Fibroblast of mammary gland (primary cell): Measurements from ENCODE around the gene ILK.
A peak's percentile ranks its signal among the peaks of the same experiment; 100 is the strongest.

ENCODE experiments used
- DNase-seq: peaks from one replicate; pipeline ENCODE4 v3.0.0-alpha.2; 2010; ENCODE audit warnings: low read depth
- H3K4me3 ChIP-seq: 2 replicates; pipeline ENCODE4 v1.5.1; 2011; ENCODE audit warnings: low read depth, mild to moderate bottlenecking, low read length, moderate library complexity; ENCODE audit not compliant: control insufficient read depth
- TF ChIP-seq, protein P1 (sequence below): conservative IDR thresholded peaks from 2 replicates; pipeline ENCODE4 v1.5.1; 2011; ENCODE audit warnings: low read depth, low read length, inconsistent platforms; ENCODE audit not compliant: control insufficient read depth, insufficient read depth

The ILK gene

DNA sequence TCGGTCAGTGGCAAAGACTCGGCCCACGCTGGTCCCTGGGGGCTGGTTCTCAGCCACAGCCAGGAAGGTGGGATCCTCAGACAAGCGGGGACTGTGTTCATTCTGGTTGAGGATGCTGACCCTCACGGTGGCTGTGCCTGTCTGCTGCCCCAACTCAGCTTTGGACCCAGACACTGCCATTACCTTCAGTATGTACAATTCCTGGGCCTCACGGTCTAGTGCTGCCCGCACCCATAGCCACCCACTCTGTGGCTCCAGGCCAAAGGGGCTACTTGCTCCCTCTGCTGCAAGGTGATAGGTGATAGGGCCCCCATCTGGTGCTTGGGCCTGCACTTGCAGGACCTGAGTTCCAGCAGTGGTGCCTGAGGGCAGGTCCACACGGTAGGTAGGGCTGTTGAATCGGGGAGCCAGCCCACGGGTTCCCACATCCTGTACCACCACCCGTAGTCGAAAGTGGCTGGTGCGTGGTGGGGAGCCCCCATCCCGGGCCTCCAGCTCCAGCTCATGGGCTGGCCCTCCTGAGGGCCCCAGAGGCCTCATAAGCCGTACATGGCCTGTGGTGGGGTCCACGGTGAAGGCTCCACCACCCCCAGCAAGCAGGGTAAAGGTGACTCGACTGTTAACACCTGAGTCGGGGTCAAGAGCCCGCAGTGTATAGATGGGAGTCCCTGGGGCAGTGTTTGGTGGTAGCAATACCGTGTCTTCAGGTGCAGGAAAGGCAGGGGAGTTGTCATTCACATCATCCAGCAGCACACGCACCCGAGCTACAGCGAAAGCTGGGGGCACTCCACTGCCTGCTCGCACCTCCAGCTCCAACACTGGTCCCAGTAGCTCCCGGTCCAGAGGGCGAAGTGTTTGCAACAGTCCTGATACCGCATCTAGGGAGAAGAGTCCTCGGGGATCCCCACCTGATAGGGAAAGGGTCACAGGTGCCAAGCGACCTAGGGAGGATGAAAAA, 28.8 kb downstream of the ILK start:
- no peak for DNase-seq
- TF ChIP-seq, protein P1, sequence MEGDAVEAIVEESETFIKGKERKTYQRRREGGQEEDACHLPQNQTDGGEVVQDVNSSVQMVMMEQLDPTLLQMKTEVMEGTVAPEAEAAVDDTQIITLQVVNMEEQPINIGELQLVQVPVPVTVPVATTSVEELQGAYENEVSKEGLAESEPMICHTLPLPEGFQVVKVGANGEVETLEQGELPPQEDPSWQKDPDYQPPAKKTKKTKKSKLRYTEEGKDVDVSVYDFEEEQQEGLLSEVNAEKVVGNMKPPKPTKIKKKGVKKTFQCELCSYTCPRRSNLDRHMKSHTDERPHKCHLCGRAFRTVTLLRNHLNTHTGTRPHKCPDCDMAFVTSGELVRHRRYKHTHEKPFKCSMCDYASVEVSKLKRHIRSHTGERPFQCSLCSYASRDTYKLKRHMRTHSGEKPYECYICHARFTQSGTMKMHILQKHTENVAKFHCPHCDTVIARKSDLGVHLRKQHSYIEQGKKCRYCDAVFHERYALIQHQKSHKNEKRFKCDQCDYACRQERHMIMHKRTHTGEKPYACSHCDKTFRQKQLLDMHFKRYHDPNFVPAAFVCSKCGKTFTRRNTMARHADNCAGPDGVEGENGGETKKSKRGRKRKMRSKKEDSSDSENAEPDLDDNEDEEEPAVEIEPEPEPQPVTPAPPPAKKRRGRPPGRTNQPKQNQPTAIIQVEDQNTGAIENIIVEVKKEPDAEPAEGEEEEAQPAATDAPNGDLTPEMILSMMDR, result no peak
- no peak overlapping the region for H3K4me3 ChIP-seq

DNA sequence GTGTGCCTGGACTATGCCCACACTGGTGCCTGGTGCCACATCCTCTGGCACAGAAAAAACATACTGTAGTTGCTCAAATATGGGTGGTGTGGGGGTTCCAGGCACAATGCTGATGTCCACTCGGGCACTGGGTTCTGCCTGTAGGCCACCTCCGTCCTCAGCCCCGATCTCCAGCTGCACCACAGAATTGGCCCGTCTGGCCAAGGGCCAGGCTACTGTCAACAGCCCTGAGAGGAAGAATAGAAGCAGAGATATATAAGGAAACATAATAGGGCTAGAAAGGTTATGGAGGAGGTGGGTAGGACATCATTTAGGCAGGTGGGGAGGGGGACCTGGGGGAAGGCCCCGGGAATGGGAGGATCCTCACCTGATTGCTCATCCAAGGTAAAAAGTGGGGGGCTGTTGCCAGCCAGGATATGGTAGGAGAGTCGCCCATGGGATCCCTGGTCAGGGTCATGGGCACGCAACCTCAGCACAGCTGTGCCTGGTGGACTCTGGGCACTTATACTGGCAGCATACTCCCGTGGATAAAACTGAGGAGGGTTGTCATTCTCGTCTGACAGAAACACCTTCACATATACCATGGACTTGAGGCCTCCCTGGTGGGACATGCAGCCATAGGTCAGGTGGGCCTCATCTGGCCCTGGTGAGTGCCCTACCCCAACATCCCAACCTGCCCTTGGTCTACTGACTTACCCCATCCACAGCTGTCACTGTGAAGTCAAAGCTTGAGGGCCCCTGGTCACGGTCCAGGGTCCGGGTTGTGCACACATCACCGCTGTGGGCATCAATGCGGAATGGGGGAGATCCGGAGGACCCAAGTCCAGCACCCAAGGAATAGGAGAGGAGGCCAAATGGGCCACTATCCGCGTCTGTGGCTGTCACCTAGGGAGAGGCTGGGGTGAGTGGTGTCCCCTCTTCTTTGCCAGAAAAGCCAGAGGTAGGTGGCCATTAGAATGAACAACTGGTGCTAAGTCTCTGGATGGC, 30.1 kb downstream of the ILK start:
- no peak for DNase-seq
- no peak overlapping the region for H3K4me3 ChIP-seq
- TF ChIP-seq, protein P1, result no peak

DNA sequence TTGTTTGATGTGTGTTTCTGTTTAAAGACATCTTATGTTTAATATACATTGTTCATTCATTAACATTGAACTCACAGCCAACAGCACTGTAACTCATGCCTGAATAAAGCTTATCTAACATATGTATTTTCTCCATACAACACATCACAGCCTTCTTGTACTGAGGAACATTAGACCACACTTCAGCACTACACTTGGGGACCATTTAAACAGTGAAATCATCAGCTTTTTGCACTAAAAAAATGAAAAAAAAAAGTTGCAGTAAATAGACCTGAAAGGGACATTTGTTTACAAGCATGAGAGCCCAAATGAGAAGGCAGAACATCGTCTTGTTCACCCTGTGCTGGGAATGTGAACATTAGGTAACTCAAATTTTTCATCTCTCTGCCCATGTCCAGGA, 31.0 kb downstream of the ILK start:
- TF ChIP-seq, protein P1, result no peak
- no peak for DNase-seq
- no peak overlapping the region for H3K4me3 ChIP-seq

DNA sequence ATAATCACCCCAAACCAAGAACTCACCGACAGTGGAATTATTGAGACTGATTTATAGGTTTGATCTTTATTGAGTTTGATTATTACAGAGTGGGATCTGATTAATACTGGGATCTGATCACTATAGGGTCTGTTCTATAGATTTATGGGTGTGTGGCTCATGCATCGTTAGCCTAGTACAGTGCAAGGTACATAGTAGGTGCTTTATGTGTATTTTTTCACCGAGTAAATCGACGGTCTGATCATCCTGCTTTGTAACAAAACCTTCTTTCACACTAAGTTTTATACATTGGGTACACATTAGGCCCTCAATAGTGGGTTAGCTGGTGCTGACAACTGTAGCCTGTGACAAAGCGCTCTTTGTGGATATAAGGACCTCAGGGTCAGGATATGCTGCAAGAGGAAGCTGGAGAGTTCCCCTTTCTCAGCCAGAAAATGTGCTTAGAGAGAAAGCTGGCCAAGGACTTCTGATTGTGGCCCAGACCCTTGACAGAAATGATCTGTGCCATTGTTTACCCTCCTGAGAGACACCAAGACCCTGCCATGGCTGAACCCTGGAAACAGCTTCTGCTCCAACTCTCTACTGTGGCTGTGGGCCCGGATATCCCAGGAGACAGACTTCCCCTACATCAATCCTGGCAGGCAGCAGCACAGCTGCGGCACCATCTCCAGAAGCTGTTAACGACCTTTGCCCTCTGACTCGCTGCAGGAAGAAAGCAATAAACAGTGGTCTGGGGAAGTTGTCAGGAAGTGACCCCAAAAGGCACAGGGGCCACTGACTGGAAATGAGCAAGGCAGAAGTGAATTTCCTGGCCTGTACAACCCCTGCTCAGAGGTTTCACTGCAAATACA, 31.7 kb downstream of the ILK start:
- TF ChIP-seq, protein P1, result no peak
- peak; percentile 81 for DNase-seq
- no peak overlapping the region for H3K4me3 ChIP-seq

DNA sequence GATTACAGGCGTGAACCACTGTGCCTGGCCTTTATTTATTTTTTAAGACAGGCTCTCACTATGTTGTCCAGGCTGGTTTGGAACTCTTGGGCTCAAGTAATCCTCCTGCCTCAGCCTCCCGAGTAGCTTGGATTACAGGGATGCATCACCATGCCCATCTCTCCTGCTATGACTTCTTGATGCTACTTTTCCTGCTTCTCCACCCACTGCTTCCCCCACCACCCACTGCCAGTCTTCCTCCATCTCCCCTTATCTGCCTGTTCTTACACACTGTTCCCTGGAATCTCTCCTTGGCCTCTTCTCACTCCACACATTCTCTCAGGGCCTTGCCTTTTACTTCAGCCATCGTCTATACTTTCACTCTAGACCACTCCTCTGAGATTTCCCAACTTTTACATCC, 32.9 kb downstream of the ILK start:
- no peak for DNase-seq
- no peak overlapping the region for H3K4me3 ChIP-seq
- TF ChIP-seq, protein P1, result no peak

DNA sequence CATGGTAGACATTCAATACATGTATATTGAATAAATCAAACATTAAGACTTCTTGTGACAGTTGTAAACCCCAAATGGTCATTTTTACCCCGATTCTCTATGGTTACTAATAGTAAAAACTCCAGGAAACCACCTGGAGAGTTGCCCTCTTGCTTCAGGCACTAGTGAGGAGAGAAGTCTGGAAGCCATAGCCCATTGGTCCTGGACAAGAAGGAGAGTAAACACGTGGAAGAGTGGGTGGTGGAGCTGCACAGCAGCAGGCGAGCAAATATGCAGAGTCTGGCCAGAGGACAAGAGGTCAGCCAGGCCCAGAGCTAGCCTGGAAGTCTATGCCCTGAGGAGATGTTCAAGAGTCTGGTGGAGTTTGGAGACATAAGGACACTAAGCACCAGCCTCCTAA, 34.3 kb downstream of the ILK start:
- H3K4me3 ChIP-seq, result no peak overlapping the region
- TF ChIP-seq, protein P1, result no peak
- peak; percentile 88 for DNase-seq
